Astrocyte (in vitro differentiated cells and primary cell): ENCODE measurements around the gene CDK2. TPM values are rescaled to one million over a fixed set of nuclear protein-coding genes. Genes with fewer than 3 reads are reported as not detected.
A peak's percentile ranks its signal among the peaks of the same experiment; 100 is the strongest.

Experiments used
- DNase-seq: peaks from one replicate; pipeline ENCODE4 v3.0.0-alpha.2; 2010; ENCODE audit warnings: low read depth
- FAIRE-seq: peaks from 2 replicates; lab custom pipeline; 2011; peaks lifted over from hg19 to GRCh38; lab: Jason Lieb, UNC
- H2AFZ ChIP-seq: 2 replicates; pipeline ENCODE4 v1.6.0; 2012; ENCODE audit warnings: low read depth, low read length, inconsistent platforms
- H3K27ac ChIP-seq: 2 replicates; pipeline ENCODE4 v1.5.1; 2011; ENCODE audit warnings: low read depth, low read length, inconsistent platforms
- H3K27me3 ChIP-seq: 2 replicates; pipeline ENCODE4 v1.6.0; 2011; ENCODE audit warnings: low read length, inconsistent platforms; ENCODE audit not compliant: insufficient read depth
- H3K36me3 ChIP-seq: 2 replicates; pipeline ENCODE4 v1.5.1; 2011; ENCODE audit warnings: low read length, inconsistent platforms; ENCODE audit not compliant: insufficient read depth
- H3K4me1 ChIP-seq: 2 replicates; pipeline ENCODE4 v1.5.1; 2011; ENCODE audit warnings: low read length, inconsistent platforms; ENCODE audit not compliant: insufficient read depth
- H3K4me2 ChIP-seq: 2 replicates; pipeline ENCODE4 v1.6.0; 2012; ENCODE audit warnings: low read length, inconsistent platforms
- H3K4me3 ChIP-seq: 2 replicates; pipeline ENCODE4 v1.5.1; 2011; ENCODE audit warnings: low read depth, mild to moderate bottlenecking, low read length, inconsistent platforms; ENCODE audit not compliant: insufficient read depth
- H3K79me2 ChIP-seq: 2 replicates; pipeline ENCODE4 v1.6.0; 2012; ENCODE audit warnings: mild to moderate bottlenecking, low read length, inconsistent platforms; ENCODE audit not compliant: insufficient read depth
- H3K9ac ChIP-seq: 2 replicates; pipeline ENCODE4 v1.6.0; 2012; ENCODE audit warnings: mild to moderate bottlenecking, low read length, inconsistent platforms
- H3K9me3 ChIP-seq: 2 replicates; pipeline ENCODE4 v1.5.1; 2012; ENCODE audit warnings: low read depth, mild to moderate bottlenecking, low read length, inconsistent platforms; ENCODE audit not compliant: insufficient read depth
- H4K20me1 ChIP-seq: 2 replicates; pipeline ENCODE4 v1.6.0; 2012; ENCODE audit warnings: low read length, inconsistent platforms; ENCODE audit not compliant: insufficient read depth
- H3K27ac Mint-ChIP-seq: one replicate; pipeline ENCODE4 v1.8.0; 2021; ENCODE audit warnings: mild to moderate bottlenecking, mixed read lengths; ENCODE audit not compliant: unreplicated experiment
- H3K27me3 Mint-ChIP-seq: one replicate; pipeline ENCODE4 v1.8.0; 2021; ENCODE audit warnings: low read depth, mixed read lengths; ENCODE audit not compliant: unreplicated experiment
- H3K36me3 Mint-ChIP-seq: one replicate; pipeline ENCODE4 v1.8.0; 2021; ENCODE audit warnings: low read depth, mixed read lengths; ENCODE audit not compliant: unreplicated experiment
- H3K4me1 Mint-ChIP-seq: one replicate; pipeline ENCODE4 v1.8.0; 2021; ENCODE audit warnings: low read depth, mixed read lengths; ENCODE audit not compliant: unreplicated experiment
- H3K4me3 Mint-ChIP-seq: one replicate; pipeline ENCODE4 v1.8.0; 2021; ENCODE audit warnings: mild to moderate bottlenecking, moderate library complexity, mixed read lengths; ENCODE audit not compliant: unreplicated experiment
- H3K9me3 Mint-ChIP-seq: one replicate; pipeline ENCODE4 v1.8.0; 2021; ENCODE audit warnings: mild to moderate bottlenecking, mixed read lengths; ENCODE audit not compliant: unreplicated experiment
- CTCF ChIP-seq: IDR thresholded peaks from 2 replicates; pipeline ENCODE4 v1.5.1; 2011; ENCODE audit warnings: low read depth, mild to moderate bottlenecking, inconsistent platforms, low read length, moderate library complexity; ENCODE audit not compliant: insufficient read depth
- EZH2 ChIP-seq: IDR thresholded peaks from 2 replicates; pipeline ENCODE4 v1.6.1; 2012; ENCODE audit warnings: mild to moderate bottlenecking, low read length, inconsistent platforms; ENCODE audit not compliant: insufficient read depth
- total RNA-seq: library from RNA; stranded (reverse); gene quantifications from 2 replicates; pipeline ENCODE4 v1.2.1, GENCODE V29; 2021

The CDK2 gene
- total RNA-seq, 1 donor from 2014 or later = 44.3 TPM

- H3K4me1 Mint-ChIP-seq = no peaks in the 10 kb centered on the region
- DNase-seq (no peak), FAIRE-seq (no peak)
- Histone ChIP-seq H3K27me3 (no peaks in the 10 kb centered on the region), H3K9me3 (no peaks in the 10 kb centered on the region), H3K36me3 (peaks cover 56% of the 10 kb centered on the region), H3K79me2 (no peaks in the 10 kb centered on the region), H2AFZ (no peak overlapping the region), H3K4me2 (no peak overlapping the region), H3K27ac (no peak overlapping the region), H3K4me1 (no peaks in the 10 kb centered on the region), H3K9ac (no peak overlapping the region), H3K4me3 (no peak overlapping the region), H4K20me1 (no peaks in the 10 kb centered on the region)
- H3K27me3 Mint-ChIP-seq = no peaks in the 10 kb centered on the region
- H3K9me3 Mint-ChIP-seq = no peaks in the 10 kb centered on the region
- no peak for TF ChIP-seq EZH2
- TF ChIP-seq CTCF = no peak
- H3K4me3 Mint-ChIP-seq = no peak overlapping the region
- H3K27ac Mint-ChIP-seq = no peak overlapping the region
- peaks cover 23% of the 10 kb centered on the region for H3K36me3 Mint-ChIP-seq
Measured at GRCh38 chr12:55991110-55991509, 24.5 kb downstream of the CDK2 start.

GRCh38 chr12:55993230-55993853 lies 26.7 kb downstream of the CDK2 start:
- Mint-ChIP-seq H3K27ac (no peak overlapping the region), H3K4me1 (no peaks in the 10 kb centered on the region), H3K9me3 (no peaks in the 10 kb centered on the region), H3K27me3 (no peaks in the 10 kb centered on the region), H3K36me3 (peaks cover 17% of the 10 kb centered on the region), H3K4me3 (peak overlapping the region; percentile 34)
- FAIRE-seq = no peak
- H2AFZ ChIP-seq = no peak overlapping the region
- H3K27me3 ChIP-seq = no peaks in the 10 kb centered on the region
- H3K4me2 ChIP-seq = no peak overlapping the region
- no peak overlapping the region for H3K9ac ChIP-seq
- H3K79me2 ChIP-seq = peaks cover 6% of the 10 kb centered on the region
- no peak overlapping the region for H3K27ac ChIP-seq
- no peak for DNase-seq
- no peak overlapping the region for H3K4me3 ChIP-seq
- peaks cover 6% of the 10 kb centered on the region for H3K4me1 ChIP-seq
- TF ChIP-seq CTCF = no peak
- TF ChIP-seq EZH2 = no peak
- no peaks in the 10 kb centered on the region for H3K9me3 ChIP-seq
- peaks cover 47% of the 10 kb centered on the region for H3K36me3 ChIP-seq
- H4K20me1 ChIP-seq = no peaks in the 10 kb centered on the region

- H3K4me1 Mint-ChIP-seq = no peaks in the 10 kb centered on the region
- H3K79me2 ChIP-seq = peaks cover 6% of the 10 kb centered on the region
- H3K27me3 Mint-ChIP-seq = no peaks in the 10 kb centered on the region
- FAIRE-seq (no peak), DNase-seq (no peak)
- H3K36me3 Mint-ChIP-seq = peaks cover 14% of the 10 kb centered on the region
- H3K4me3 ChIP-seq = no peak overlapping the region
- no peak overlapping the region for H2AFZ ChIP-seq
- peaks cover 6% of the 10 kb centered on the region for H3K4me1 ChIP-seq
- H3K36me3 ChIP-seq = peaks cover 38% of the 10 kb centered on the region
- TF ChIP-seq EZH2 (no peak), CTCF (no peak)
- no peaks in the 10 kb centered on the region for H3K9me3 Mint-ChIP-seq
- no peak overlapping the region for H3K27ac ChIP-seq
- no peak overlapping the region for H3K4me2 ChIP-seq
- no peak overlapping the region for H3K27ac Mint-ChIP-seq
- H3K9me3 ChIP-seq = no peaks in the 10 kb centered on the region
- H3K27me3 ChIP-seq = no peaks in the 10 kb centered on the region
- no peaks in the 10 kb centered on the region for H4K20me1 ChIP-seq
- no peak overlapping the region for H3K9ac ChIP-seq
- no peak overlapping the region for H3K4me3 Mint-ChIP-seq
Measured at GRCh38 chr12:55995366-55995765, 28.7 kb downstream of the CDK2 start.
